RWPE2 (cell line): Measurements from ENCODE around the gene ROPN1L.
"Not testable (repeated sequence)": the region's sequence is repeated elsewhere in the genome, so short reads cannot be mapped to it uniquely, and the experiment has no call there.

Experiments
- ATAC-seq: fragments of 200-7000 bp; cut with Tn5 transposase; 3 replicates; pipeline ENCODE4 v1.9.1; 2021; ENCODE audit warnings: low read depth
- DNase-seq: peaks from one replicate; pipeline ENCODE4 v3.0.0-alpha.2; 2020; ENCODE audit warnings: low spot score
- H3K27ac ChIP-seq: fragments of 450-650 bp; 2 replicates; pipeline ENCODE4 v1.5.1; 2017; ENCODE audit warnings: mild to moderate bottlenecking; ENCODE audit not compliant: poor library complexity, severe bottlenecking
- H3K27me3 ChIP-seq: fragments of 250-450 bp; sonication (Bioruptor Pico); 2 replicates; pipeline ENCODE4 v1.5.1; 2021; ENCODE audit warnings: mild to moderate bottlenecking, moderate library complexity; ENCODE audit not compliant: insufficient read depth, poor library complexity, severe bottlenecking
- H3K36me3 ChIP-seq: fragments of 250-450 bp; sonication (Bioruptor Pico); 2 replicates; pipeline ENCODE4 v1.5.1; 2020; ENCODE audit warnings: low read depth, mild to moderate bottlenecking, moderate library complexity
- H3K4me1 ChIP-seq: fragments of 250-450 bp; sonication (Bioruptor Pico); 2 replicates; pipeline ENCODE4 v1.5.1; 2021; ENCODE audit warnings: mild to moderate bottlenecking, moderate library complexity; ENCODE audit not compliant: insufficient read depth, poor library complexity, severe bottlenecking
- H3K4me3 ChIP-seq: fragments of 250-450 bp; sonication (Bioruptor Pico); 2 replicates; pipeline ENCODE4 v1.5.1; 2021; ENCODE audit warnings: mild to moderate bottlenecking, moderate library complexity; ENCODE audit not compliant: severe bottlenecking
- H3K9me3 ChIP-seq: fragments of 250-450 bp; sonication (Bioruptor Pico); 2 replicates; pipeline ENCODE4 v1.5.1; 2021; ENCODE audit warnings: mild to moderate bottlenecking, moderate library complexity; ENCODE audit not compliant: severe bottlenecking
- CTCF ChIP-seq: fragments of 450-650 bp; IDR thresholded peaks from one replicate; pipeline ENCODE4 v1.5.1; 2017; ENCODE audit warnings: mild to moderate bottlenecking, moderate library complexity; ENCODE audit not compliant: poor library complexity, severe bottlenecking

ROPN1L gene

GRCh38 chr5:10511741-10512640 lies 70.3 kb downstream of the ROPN1L start:
- no peaks in the 10 kb centered on the region for H3K9me3 ChIP-seq
- no peak overlapping the region for H3K27ac ChIP-seq

GRCh38 chr5:10513501-10514442 lies 72.1 kb downstream of the ROPN1L start:
- no peak overlapping the region for H3K27ac ChIP-seq
- ATAC-seq, result peak; percentile 62
- no peaks in the 10 kb centered on the region for H3K4me1 ChIP-seq
- no peak for TF ChIP-seq CTCF
- no peak overlapping the region for H3K4me3 ChIP-seq
- no peaks in the 10 kb centered on the region for H3K27me3 ChIP-seq
- H3K36me3 ChIP-seq, result no peaks in the 10 kb centered on the region
- no peaks in the 10 kb centered on the region for H3K9me3 ChIP-seq
- no peak for DNase-seq

More at GRCh38 chr5:10511741-10512640, 70.3 kb downstream of the ROPN1L start:
- Histone ChIP-seq H3K36me3 (no peaks in the 10 kb centered on the region), H3K4me1 (no peaks in the 10 kb centered on the region), H3K27me3 (no peaks in the 10 kb centered on the region), H3K4me3 (no peak overlapping the region)
- ATAC-seq (no peak), DNase-seq (no peak)
- no peak for TF ChIP-seq CTCF

- DNase-seq, H3K9me3 ChIP-seq, H3K36me3 ChIP-seq, ATAC-seq, H3K27me3 ChIP-seq, H3K4me1 ChIP-seq, H3K4me3 ChIP-seq, H3K27ac ChIP-seq: not testable (repeated sequence)
Observed at GRCh38 chr5:10514572-10514971, 72.9 kb downstream of the ROPN1L start.
